Astrocyte of the spinal cord (primary cell): ENCODE results near the gene RHOBTB1.

Experiments used
- DNase-seq: peaks from one replicate; pipeline ENCODE4 v3.0.0; 2011; ENCODE audit warnings: low read depth, low spot score
- H3K4me3 ChIP-seq: 2 replicates; pipeline ENCODE4 v1.5.1; 2011; ENCODE audit warnings: low read depth, mild to moderate bottlenecking, low read length, moderate library complexity
- CTCF ChIP-seq: IDR thresholded peaks from 2 replicates; pipeline ENCODE4 v1.5.1; 2012; ENCODE audit warnings: low read depth, mild to moderate bottlenecking, low read length, inconsistent platforms
- in situ Hi-C: cut with HindIII; loops from 2 replicates; pipeline ENCODE4 v1.10.0; 2017; ENCODE audit warnings: low sequenced_read_pairs

The RHOBTB1 gene

GRCh38 chr10:60869652-60870415, 74.2 kb downstream of the RHOBTB1 start:
- in situ Hi-C loops = no loop called here
- TF ChIP-seq CTCF = no peak
- H3K4me3 ChIP-seq = no peak overlapping the region
- DNase-seq = no peak

DNA sequence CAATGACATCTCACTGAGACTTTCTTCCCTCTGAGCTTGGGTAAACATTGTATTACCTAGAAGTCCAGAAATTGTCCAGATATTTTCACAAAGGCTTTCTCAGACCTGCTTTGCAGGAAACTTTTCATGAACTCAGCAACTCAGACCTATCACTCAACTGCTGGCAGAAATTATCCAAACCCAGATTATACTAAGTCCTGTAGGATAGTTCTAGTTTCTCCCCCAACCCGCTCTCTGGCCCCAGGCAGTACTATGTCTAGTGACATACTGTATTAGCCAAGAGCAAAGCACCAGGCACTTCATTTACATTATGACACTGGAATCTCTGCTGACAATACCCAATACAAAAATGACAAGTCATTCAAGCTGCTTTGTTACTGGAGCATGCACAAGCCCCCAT, 75.0 kb downstream of the RHOBTB1 start:
- TF ChIP-seq CTCF = no peak
- no peak overlapping the region for H3K4me3 ChIP-seq
- in situ Hi-C loops = no loop called here
- DNase-seq = no peak

GRCh38 chr10:60865198-60865783, 78.7 kb downstream of the RHOBTB1 start:
- TF ChIP-seq CTCF = no peak
- in situ Hi-C loops = no loop called here
- H3K4me3 ChIP-seq = no peak overlapping the region
- DNase-seq = no peak

DNA sequence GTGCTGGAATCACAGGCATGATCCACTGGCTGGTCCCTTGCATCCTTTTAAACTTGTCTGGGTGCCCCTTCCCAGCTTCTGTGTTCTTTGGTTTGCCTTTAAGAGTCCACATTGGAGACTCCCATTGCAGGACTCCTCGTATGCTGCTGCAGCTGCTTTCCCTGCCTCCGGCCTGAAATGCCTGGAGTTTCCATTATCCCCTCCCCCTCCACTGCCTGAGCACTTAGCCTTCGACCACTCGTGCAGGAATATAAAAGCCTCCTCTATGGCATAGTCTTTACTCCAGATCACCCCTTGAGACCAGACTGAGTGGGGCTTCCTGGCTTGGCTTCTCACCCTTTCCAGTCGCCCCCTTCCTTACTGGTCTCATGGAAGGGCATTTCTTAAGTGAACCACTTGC, 80.2 kb downstream of the RHOBTB1 start:
- TF ChIP-seq CTCF = no peak
- no peak for DNase-seq
- in situ Hi-C loops = no loop called here
- H3K4me3 ChIP-seq = no peak overlapping the region

DNA sequence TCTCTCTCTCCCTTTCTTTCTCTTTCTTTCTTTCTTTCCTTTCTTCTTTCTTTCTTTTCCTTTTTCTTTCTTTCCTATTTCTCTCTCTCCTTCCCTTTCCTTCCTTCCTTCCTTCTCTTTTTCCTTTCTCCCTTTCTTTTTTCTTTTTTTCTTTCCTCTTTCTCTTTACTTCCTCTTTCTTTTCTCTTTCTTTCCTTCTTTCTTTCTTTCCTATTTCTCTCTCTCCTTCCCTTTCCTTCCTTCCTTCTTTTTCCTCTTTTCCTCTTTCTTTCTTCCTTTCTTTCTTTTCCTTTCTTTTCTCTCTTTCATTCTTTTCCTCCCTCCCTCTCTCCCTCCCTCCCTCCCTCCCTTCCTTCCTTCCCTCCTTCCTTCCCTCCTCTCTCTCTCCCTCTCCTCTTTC, 81.5 kb downstream of the RHOBTB1 start:
- no peak for DNase-seq
- in situ Hi-C loops = no loop called here
- no peak for TF ChIP-seq CTCF
- H3K4me3 ChIP-seq = no peak overlapping the region

GRCh38 chr10:60856405-60856804, 87.6 kb downstream of the RHOBTB1 start:
- H3K4me3 ChIP-seq = no peak overlapping the region
- in situ Hi-C loops = no loop called here
- DNase-seq = no peak
- TF ChIP-seq CTCF = no peak
